ENCODE measurements around the gene SIGLEC5. TPM values are rescaled to one million over a fixed set of nuclear protein-coding genes. Genes with fewer than 3 reads are reported as not detected.
"Not testable (repeated sequence)": the region's sequence is repeated elsewhere in the genome, so short reads cannot be mapped to it uniquely, and the experiment has no call there.

Gene SIGLEC5
- not detected in 2 replicates for total RNA-seq (2014; rRNA removed; shearing (Covaris generic); ENCODE audit: low replicate concordance)

GRCh38 chr19:51630315-51630714 lies at the start of gene SIGLEC5:
Gene SIGLEC5 (minus strand): TSS chr19:51630401. CDS start chr19:51630335, 66 bp downstream.
- DNase-seq, H3K36me3 ChIP-seq, H3K27me3 ChIP-seq, H3K4me3 ChIP-seq, H3K9me3 ChIP-seq: not testable (repeated sequence)

GRCh38 chr19:51676566-51677083 lies 46.4 kb upstream of the SIGLEC5 start:
- H3K27me3 ChIP-seq: no peaks in the 10 kb centered on the region; the same call in none of the 2 replicates
- 0 out of 2 replicates have a peak, but pooled peaks cover 3% of the 10 kb centered on the region for H3K9me3 ChIP-seq
- no peak for DNase-seq
- no peak overlapping the region for H3K4me3 ChIP-seq
- H3K36me3 ChIP-seq: no peaks in the 10 kb centered on the region

GRCh38 chr19:51675911-51676565 lies 45.8 kb upstream of the SIGLEC5 start:
- not testable (repeated sequence) for H3K4me3 ChIP-seq, H3K9me3 ChIP-seq, DNase-seq, H3K36me3 ChIP-seq, H3K27me3 ChIP-seq

GRCh38 chr19:51668216-51668615 lies 38.0 kb upstream of the SIGLEC5 start:
- Histone ChIP-seq H3K9me3 (no peaks in the 10 kb centered on the region; the same call in 1 of the 2 replicates), H3K4me3 (no peak overlapping the region), H3K27me3 (peaks cover 3% of the 10 kb centered on the region), H3K36me3 (no peaks in the 10 kb centered on the region)
- DNase-seq: no peak

- H3K9me3 ChIP-seq: no peaks in the 10 kb centered on the region; the same call in 1 of the 2 replicates
- H3K36me3 ChIP-seq: no peaks in the 10 kb centered on the region
- DNase-seq: no peak
- H3K4me3 ChIP-seq: no peak overlapping the region
- peaks cover 8% of the 10 kb centered on the region; the same call in 1 of the 2 replicates for H3K27me3 ChIP-seq
Observed at GRCh38 chr19:51664997-51665396, 34.8 kb upstream of the SIGLEC5 start.

- no peaks in the 10 kb centered on the region for H3K36me3 ChIP-seq
- peaks cover 9% of the 10 kb centered on the region; the same call in 1 of the 2 replicates for H3K27me3 ChIP-seq
- no peak overlapping the region for H3K4me3 ChIP-seq
- H3K9me3 ChIP-seq: no peaks in the 10 kb centered on the region; the same call in 1 of the 2 replicates
- no peak for DNase-seq
Observed at GRCh38 chr19:51664131-51664530, 33.9 kb upstream of the SIGLEC5 start.

GRCh38 chr19:51663650-51664049 lies 33.4 kb upstream of the SIGLEC5 start:
- Histone ChIP-seq H3K4me3 (no peak overlapping the region), H3K36me3 (no peaks in the 10 kb centered on the region), H3K27me3 (peaks cover 9% of the 10 kb centered on the region; the same call in 1 of the 2 replicates), H3K9me3 (no peaks in the 10 kb centered on the region; the same call in 1 of the 2 replicates)
- no peak for DNase-seq

GRCh38 chr19:51660975-51661600 lies 30.9 kb upstream of the SIGLEC5 start:
- Histone ChIP-seq H3K9me3 (no peaks in the 10 kb centered on the region; the same call in 1 of the 2 replicates), H3K27me3 (peaks cover 11% of the 10 kb centered on the region; the same call in 1 of the 2 replicates), H3K4me3 (no peak overlapping the region), H3K36me3 (no peaks in the 10 kb centered on the region)
- peak; percentile 50 for DNase-seq

- H3K9me3 ChIP-seq: no peaks in the 10 kb centered on the region
- no peak for DNase-seq
Observed at GRCh38 chr19:51654783-51655182, 24.6 kb upstream of the SIGLEC5 start.

GRCh38 chr19:51653162-51653561 lies 23.0 kb upstream of the SIGLEC5 start:
- H3K27me3 ChIP-seq: peaks cover 14% of the 10 kb centered on the region

More at GRCh38 chr19:51654783-51655182, 24.6 kb upstream of the SIGLEC5 start:
- Histone ChIP-seq H3K4me3 (no peak overlapping the region), H3K27me3 (peaks cover 8% of the 10 kb centered on the region; the same call in 1 of the 2 replicates), H3K36me3 (no peaks in the 10 kb centered on the region)

GRCh38 chr19:51652266-51652665 lies 22.1 kb upstream of the SIGLEC5 start:
- no peaks in the 10 kb centered on the region for H3K9me3 ChIP-seq
- no peak overlapping the region for H3K4me3 ChIP-seq
- H3K27me3 ChIP-seq: peaks cover 13% of the 10 kb centered on the region
- no peak for DNase-seq
- H3K36me3 ChIP-seq: no peaks in the 10 kb centered on the region

More at GRCh38 chr19:51653162-51653561, 23.0 kb upstream of the SIGLEC5 start:
- Histone ChIP-seq H3K4me3 (no peak overlapping the region), H3K36me3 (no peaks in the 10 kb centered on the region), H3K9me3 (no peaks in the 10 kb centered on the region)
- no peak for DNase-seq

GRCh38 chr19:51651216-51651846 lies 21.1 kb upstream of the SIGLEC5 start:
- Histone ChIP-seq H3K4me3 (no peak overlapping the region), H3K36me3 (no peaks in the 10 kb centered on the region), H3K27me3 (peaks cover 12% of the 10 kb centered on the region), H3K9me3 (no peaks in the 10 kb centered on the region)
- no peak for DNase-seq

GRCh38 chr19:51647318-51647717 lies 17.1 kb upstream of the SIGLEC5 start:
- DNase-seq: no peak
- no peak overlapping the region for H3K4me3 ChIP-seq
- H3K36me3 ChIP-seq: no peaks in the 10 kb centered on the region
- peaks cover 6% of the 10 kb centered on the region for H3K27me3 ChIP-seq
- H3K9me3 ChIP-seq: no peaks in the 10 kb centered on the region

- not testable (repeated sequence) for H3K9me3 ChIP-seq, H3K27me3 ChIP-seq, H3K4me3 ChIP-seq, H3K36me3 ChIP-seq, DNase-seq
Observed at GRCh38 chr19:51646730-51647129, 16.5 kb upstream of the SIGLEC5 start, which contains the start of gene SIGLEC14. Gene SIGLEC14 (minus strand): TSS chr19:51646825. CDS start chr19:51646759, 66 bp downstream.

GRCh38 chr19:51644636-51645271 lies 14.6 kb upstream of the SIGLEC5 start:
- no peaks in the 10 kb centered on the region for H3K9me3 ChIP-seq
- no peaks in the 10 kb centered on the region for H3K36me3 ChIP-seq
- H3K27me3 ChIP-seq: peaks cover 6% of the 10 kb centered on the region
- no peak overlapping the region for H3K4me3 ChIP-seq
- no peak for DNase-seq

- Histone ChIP-seq H3K4me3 (no peak overlapping the region), H3K27me3 (no peaks in the 10 kb centered on the region), H3K9me3 (no peaks in the 10 kb centered on the region), H3K36me3 (no peaks in the 10 kb centered on the region)
- DNase-seq: no peak
Observed at GRCh38 chr19:51641648-51642047, 11.4 kb upstream of the SIGLEC5 start.
